DLD1 (cell line): ENCODE results near the gene FCER1A.
"Not testable (repeated sequence)": the region's sequence is repeated elsewhere in the genome, so short reads cannot be mapped to it uniquely, and the experiment has no call there.

ENCODE experiments used
- in situ Hi-C: cut with HindIII; loops from 2 replicates; pipeline ENCODE4 v1.10.0; 2017; ENCODE audit warnings: low sequenced_read_pairs

Gene FCER1A

DNA sequence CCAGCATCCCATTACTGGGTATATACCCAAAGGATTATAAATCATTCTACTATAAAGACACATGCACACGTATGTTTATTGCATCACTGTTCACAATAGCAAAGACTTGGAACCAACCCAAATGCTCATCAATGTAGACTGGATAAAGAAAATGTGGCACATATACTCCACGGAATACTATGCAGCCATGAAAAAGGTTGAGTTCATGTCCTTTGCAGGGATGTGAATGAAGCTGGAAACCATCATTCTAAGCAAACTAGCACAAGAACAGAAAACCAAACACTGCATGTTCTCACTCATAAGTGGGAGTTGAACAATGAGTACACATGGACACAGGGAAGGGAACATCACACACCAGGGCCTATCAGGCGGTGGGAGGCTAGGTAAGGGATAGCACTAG lies 47.2 kb downstream of the FCER1A start:
- in situ Hi-C loops = not testable (repeated sequence)

DNA sequence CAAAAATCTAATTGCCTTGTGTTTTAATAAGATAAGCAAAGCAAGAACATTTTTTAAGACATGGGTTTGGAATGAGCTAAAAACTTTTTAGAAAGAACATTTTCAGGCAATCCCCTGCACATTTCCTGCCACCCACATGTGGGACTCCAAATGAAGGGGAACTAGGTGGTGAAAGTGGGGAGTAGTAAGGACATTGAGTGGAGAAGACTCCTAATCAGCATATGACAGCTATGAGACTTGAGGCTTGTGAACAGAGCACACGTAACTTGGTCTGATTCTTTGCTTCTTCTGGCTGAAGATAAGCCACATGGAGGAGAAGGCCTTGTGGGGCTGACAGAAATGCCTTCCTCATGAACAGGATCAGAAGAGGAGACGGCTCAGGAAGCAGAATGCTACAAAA lies 50.3 kb downstream of the FCER1A start:
- in situ Hi-C loops = no loop called here
